Ishikawa (cell line): ENCODE data around the gene HCK.

Source experiments
- CEBPB ChIP-seq: IDR thresholded peaks from 2 replicates; pipeline ENCODE4 v1.6.1; 2012
- CREB1 ChIP-seq: IDR thresholded peaks from 2 replicates; pipeline ENCODE4 v1.6.1; 2012; ENCODE audit warnings: low read depth
- EGR1 ChIP-seq: IDR thresholded peaks from 2 replicates; pipeline ENCODE4 v1.6.1; 2012
- EP300 ChIP-seq: IDR thresholded peaks from 2 replicates; pipeline ENCODE4 v1.6.1; 2012; ENCODE audit warnings: borderline replicate concordance
- FOXM1 ChIP-seq: IDR thresholded peaks from 2 replicates; pipeline ENCODE4 v1.6.1; 2012; ENCODE audit warnings: low read depth, borderline replicate concordance
- MAX ChIP-seq: IDR thresholded peaks from 2 replicates; pipeline ENCODE4 v1.6.1; 2012
- NFIC ChIP-seq: IDR thresholded peaks from 2 replicates; pipeline ENCODE4 v1.6.1; 2012
- RAD21 ChIP-seq: IDR thresholded peaks from 2 replicates; pipeline ENCODE4 v1.6.1; 2012; ENCODE audit warnings: low read depth
- REST ChIP-seq: IDR thresholded peaks from 2 replicates; pipeline ENCODE4 v1.6.1; 2012; ENCODE audit warnings: low read depth, mild to moderate bottlenecking
- TAF1 ChIP-seq: IDR thresholded peaks from 2 replicates; pipeline ENCODE4 v1.6.1; 2012; ENCODE audit warnings: low read depth, mild to moderate bottlenecking
- TCF12 ChIP-seq: IDR thresholded peaks from 2 replicates; pipeline ENCODE4 v1.6.1; 2012; ENCODE audit warnings: low read depth
- TEAD4 ChIP-seq: IDR thresholded peaks from 2 replicates; pipeline ENCODE4 v1.6.1; 2012
- USF1 ChIP-seq: IDR thresholded peaks from 2 replicates; pipeline ENCODE4 v1.6.1; 2012
- YY1 ChIP-seq: IDR thresholded peaks from 2 replicates; pipeline ENCODE4 v1.6.1; 2012; ENCODE audit warnings: low read depth
- ZBTB7A ChIP-seq: IDR thresholded peaks from 2 replicates; pipeline ENCODE4 v1.6.1; 2012; ENCODE audit warnings: low read depth

HCK gene

GRCh38 chr20:32072168-32072750, 20.2 kb downstream of the HCK start:
- no peak for TF ChIP-seq YY1
- TF ChIP-seq EGR1: no peak
- TF ChIP-seq USF1: no peak
- TF ChIP-seq RAD21: no peak
- TF ChIP-seq TEAD4: no peak
- no peak for TF ChIP-seq EP300
- no peak for TF ChIP-seq FOXM1
- TF ChIP-seq ZBTB7A: no peak

- TF ChIP-seq REST: no peak
- TF ChIP-seq USF1: no peak
- TF ChIP-seq EGR1: no peak
- TF ChIP-seq TCF12: no peak
- TF ChIP-seq EP300: no peak
- TF ChIP-seq YY1: no peak
- no peak for TF ChIP-seq CREB1
- TF ChIP-seq TAF1: no peak
- TF ChIP-seq NFIC: no peak
- no peak for TF ChIP-seq CEBPB
- no peak for TF ChIP-seq ZBTB7A
- TF ChIP-seq MAX: no peak
- TF ChIP-seq TEAD4: no peak
- no peak for TF ChIP-seq RAD21
- TF ChIP-seq FOXM1: no peak
Observed at GRCh38 chr20:32075534-32075933, 23.5 kb downstream of the HCK start.

GRCh38 chr20:32077190-32077589, 25.1 kb downstream of the HCK start:
- TF ChIP-seq TAF1 (no peak), EP300 (no peak), MAX (no peak), USF1 (no peak), CEBPB (no peak), FOXM1 (no peak), ZBTB7A (no peak), CREB1 (no peak), TCF12 (no peak), RAD21 (no peak), REST (no peak), NFIC (no peak), YY1 (no peak), TEAD4 (no peak)

GRCh38 chr20:32078322-32078721, 26.3 kb downstream of the HCK start:
- TF ChIP-seq FOXM1: no peak
- TF ChIP-seq TAF1: no peak
- no peak for TF ChIP-seq CREB1

GRCh38 chr20:32078791-32079190, 26.7 kb downstream of the HCK start:
- TF ChIP-seq NFIC: no peak
- no peak for TF ChIP-seq MAX
- no peak for TF ChIP-seq CREB1
- TF ChIP-seq EP300: no peak
- TF ChIP-seq USF1: no peak
- no peak for TF ChIP-seq TCF12
- no peak for TF ChIP-seq CEBPB
- TF ChIP-seq REST: no peak
- TF ChIP-seq YY1: no peak
- no peak for TF ChIP-seq TEAD4
- no peak for TF ChIP-seq FOXM1
- no peak for TF ChIP-seq TAF1
- TF ChIP-seq EGR1: no peak
